ENCODE results near the gene HINFP. TPM values are rescaled to one million over a fixed set of nuclear protein-coding genes. Genes with fewer than 3 reads are reported as not detected.
"Not testable (repeated sequence)": the region's sequence is repeated elsewhere in the genome, so short reads cannot be mapped to it uniquely, and the experiment has no call there.

Gene HINFP
- total RNA-seq, 1 donor from 2014 or later: 11.7 TPM

DNA sequence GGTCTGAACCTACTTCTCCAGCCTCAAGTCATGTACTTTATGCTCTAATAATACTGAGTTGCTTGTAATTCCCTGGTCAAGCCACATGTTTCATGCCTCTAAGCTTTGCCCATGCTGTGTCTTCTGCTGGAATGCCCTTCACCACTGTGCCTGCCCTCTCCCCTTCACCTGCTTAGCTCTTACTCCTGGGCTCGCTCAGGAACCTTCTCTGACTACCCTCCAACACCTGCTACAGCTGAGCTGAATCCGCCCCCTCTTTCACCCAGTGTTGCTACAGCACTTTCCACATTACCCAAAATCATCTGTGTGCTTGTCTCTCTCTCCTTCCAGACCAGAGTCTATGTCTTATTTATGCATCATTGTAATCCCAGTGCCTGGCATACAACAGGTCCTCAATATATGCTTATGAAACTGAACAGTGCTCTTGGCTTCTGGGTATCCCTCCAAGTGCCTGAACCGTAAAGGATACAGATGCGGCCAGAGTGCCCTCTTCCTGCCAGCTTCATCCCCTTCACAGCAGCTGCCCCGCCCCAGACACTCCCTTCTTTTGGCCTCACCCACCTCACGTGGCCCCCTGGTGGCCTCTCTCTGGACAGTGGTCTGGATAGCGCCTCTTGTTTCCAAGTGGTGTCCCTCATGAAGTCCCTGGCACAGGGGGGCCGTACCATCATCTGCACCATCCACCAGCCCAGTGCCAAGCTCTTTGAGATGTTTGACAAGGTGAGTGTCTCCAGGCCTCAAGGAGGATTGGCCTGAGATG is 34.5 kb downstream of the HINFP start:
- DNase-seq (ENCODE audit: low read depth in 2 of 2): peak in 1 of 2 donors; percentile 28

DNA sequence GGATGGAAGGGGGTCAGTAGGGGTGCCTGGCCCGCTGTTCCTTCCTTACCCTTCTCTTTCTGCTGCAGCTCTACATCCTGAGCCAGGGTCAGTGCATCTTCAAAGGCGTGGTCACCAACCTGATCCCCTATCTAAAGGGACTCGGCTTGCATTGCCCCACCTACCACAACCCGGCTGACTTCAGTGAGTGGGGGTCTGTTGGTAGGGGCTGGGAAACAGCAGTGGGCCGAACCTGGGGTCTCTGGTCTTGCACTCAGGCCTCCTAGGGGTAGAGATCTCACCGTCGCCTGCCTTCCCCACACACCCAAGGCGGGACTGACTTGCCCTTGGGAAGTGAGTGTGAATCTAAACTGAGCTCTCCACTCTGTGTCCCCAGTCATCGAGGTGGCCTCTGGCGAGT is 35.1 kb downstream of the HINFP start:
- DNase-seq (ENCODE audit: low read depth in 2 of 2): no peak

DNA sequence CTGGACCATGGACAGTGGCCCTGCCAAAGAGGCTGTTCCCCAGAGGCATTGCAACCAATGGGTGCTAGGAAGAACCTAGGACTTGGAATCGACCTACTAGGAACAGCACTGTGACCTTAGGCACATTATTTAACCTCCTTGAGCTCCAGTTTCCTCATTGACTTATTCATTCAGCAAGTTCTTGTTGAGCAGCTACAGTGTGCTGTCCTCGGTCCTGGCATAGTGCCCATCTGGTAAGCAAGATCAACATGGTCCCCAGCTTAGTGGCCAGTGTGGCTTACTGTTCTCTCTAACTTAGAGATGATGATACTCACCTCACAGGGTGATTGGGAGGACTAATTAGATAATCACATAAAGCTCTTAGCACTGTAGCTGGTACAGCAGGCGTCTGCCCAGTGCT is 35.7 kb downstream of the HINFP start:
- DNase-seq (ENCODE audit: low read depth in 2 of 2): peak in 1 of 2 donors; percentile 23

DNA sequence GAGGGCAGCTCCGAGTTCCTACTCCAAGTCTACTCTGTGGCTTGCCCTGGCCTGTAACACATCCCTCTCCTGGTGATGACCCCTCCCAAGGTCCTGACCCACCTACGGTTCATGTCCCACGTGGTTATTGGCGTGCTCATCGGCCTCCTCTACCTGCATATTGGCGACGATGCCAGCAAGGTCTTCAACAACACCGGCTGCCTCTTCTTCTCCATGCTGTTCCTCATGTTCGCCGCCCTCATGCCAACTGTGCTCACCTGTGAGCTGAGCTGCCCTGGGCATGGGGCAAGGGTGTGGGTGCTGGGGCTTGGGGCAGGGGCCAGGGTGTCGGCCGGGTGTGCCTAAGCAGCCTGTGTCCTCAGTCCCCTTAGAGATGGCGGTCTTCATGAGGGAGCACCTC is 37.1 kb downstream of the HINFP start:
- no peak for DNase-seq (ENCODE audit: low read depth in 2 of 2)

DNA sequence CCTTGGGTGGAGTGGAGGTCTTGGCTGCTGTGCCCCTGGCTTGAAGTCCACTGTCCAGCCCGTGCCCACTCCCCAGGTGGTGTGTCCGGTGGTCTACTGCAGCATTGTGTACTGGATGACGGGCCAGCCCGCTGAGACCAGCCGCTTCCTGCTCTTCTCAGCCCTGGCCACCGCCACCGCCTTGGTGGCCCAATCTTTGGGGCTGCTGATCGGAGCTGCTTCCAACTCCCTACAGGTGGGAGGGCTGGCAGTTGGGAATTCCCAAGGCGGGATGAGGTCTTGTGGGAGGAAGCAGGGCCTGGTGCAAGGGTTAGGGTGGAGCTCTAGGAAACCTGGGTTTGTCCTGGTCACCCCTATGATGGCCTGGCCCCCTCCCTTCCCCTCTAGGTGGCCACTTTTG is 38.8 kb downstream of the HINFP start:
- DNase-seq (ENCODE audit: low read depth in 2 of 2): no peak

DNA sequence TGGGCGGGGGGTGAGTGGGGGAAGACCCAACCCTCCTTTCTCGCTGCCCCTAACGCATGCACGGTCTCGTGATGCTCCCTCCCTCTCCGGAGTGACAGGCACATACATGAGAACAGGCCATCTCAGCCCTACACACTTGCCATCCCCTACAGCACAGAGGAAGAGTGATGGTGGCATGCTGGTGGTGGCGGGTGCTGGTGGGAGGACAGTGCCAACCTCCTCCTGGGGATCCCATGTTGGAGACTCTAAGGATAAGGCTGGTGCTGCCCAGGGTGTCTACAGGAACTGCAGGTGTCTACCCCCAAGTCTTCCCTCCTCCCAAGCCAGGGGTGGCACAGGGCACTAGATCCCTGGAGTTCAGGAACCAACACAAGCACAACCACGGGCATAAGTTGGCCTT is 40.5 kb downstream of the HINFP start:
- no peak for DNase-seq (ENCODE audit: low read depth in 2 of 2)

DNA sequence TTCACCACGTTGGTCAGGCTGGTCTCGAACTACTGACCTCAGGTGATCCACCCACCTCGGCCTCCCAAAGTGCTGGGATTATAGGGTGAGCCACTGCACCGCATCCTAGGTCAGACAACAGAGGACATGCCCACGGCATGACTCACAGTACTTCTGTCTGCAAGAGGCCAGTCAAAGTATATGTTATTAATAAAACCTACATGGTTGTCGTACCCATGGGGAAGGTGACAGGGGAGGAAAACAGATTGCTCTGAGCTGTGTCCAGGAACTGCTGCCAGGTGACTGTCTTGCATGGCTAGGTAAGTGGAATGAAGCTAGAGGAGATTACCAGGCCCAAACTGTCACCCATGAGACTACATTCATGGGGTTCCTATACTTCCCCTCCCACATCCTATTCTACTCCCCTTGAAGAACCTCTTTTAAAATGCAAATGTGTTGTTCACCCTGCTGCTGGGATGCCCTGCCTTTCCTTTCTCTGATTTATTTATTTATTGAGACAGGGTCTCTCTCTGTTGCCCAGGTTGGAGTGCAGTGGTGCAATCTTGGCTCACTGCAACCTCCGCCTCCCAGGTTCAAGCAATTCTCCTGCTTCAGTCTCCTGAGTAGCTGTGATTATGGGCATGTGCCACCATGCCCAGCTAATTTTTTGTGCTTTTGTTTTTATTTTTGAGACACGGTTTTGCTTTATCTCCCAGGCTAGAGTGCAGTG is 45.1 kb downstream of the HINFP start:
- DNase-seq (ENCODE audit: low read depth in 2 of 2): peak; percentile 23 to 59

DNA sequence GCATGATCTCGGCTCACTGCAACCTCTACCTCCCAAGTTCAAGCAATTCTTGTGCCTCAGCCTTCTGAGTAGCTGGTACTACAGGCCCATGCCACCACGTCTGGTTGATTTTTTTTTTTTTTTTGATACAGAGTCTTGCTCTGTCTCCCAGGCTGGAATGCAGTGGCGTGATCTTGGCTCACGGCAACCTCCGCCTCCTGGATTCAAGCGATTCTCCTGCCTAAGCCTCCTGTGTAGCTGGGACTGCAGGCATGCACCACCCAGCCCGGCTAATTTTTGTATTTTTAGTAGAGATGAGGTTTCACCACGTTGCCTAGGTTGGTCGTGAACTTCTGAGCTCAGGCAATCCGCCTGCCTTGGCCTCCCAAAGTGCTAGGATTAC is 45.7 kb downstream of the HINFP start:
- DNase-seq (ENCODE audit: low read depth in 2 of 2): not testable (repeated sequence)

DNA sequence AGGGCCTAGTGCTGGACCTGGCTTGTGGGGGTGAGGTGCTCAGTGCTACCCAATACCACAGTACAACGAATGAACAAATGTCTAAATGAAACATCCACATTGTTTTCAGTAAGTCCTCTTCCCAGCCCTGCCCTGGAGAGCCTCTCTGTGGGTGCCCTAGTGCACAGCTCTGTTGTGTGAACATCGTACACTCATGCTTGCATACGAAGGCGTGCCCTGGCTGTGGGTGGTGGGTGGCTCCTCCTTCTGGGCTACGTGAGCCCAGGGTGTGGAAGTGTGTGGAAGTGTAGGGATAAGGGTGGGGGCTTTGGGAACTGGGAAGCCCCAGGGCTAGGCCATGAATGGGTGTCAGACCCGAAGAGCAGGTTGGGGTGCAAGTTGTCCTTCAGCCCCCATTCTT is 46.6 kb downstream of the HINFP start:
- no peak for DNase-seq (ENCODE audit: low read depth in 2 of 2)

DNA sequence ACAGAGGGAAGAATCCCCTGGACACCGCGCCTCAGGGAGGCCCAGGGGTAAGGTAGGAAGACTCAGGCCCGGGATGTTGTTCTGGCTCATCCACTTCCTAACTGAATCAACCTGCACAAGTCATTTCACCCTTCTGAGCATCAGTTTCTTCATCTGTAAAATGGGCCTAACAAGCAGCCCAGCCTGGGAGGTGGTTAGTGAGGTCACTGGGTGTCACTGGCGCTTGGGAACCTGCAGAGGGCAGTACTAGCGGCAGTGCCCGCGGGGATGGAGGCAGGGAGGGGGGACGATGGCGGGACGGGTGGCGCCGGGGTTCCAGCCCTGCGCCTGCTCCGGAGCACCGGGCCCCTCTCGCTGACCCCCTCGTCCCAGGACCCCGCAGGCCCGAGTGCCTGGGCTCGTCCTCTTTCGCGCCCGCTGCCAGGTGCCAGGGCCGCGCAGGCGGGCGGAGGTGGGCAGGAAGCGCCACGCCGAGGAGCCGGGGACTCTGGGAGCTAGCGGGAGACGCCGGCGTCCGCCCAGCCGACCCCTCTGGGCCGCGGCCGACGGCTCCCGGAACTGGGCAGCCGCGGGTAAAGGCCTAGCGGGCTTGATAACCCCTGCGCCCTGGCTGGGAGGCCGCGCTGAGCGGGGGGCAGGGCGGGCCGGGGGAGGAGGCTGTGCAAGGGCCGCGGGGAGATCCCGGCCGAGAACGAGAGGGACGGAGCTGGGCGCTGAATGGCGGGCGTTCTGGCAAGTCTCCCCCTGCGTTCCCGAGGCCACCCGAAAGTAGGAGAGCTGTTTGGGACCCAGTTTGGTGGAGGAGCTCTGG is 47.3 kb downstream of the HINFP start, which contains the start of gene NLRX1:
NLRX1 (plus strand) TSS at position 255 of the 811 bp plus-strand sequence. CDS start 2,679 bp downstream, outside the sequence.
- DNase-seq (ENCODE audit: low read depth in 2 of 2): peak; percentile 85 to 92

DNA sequence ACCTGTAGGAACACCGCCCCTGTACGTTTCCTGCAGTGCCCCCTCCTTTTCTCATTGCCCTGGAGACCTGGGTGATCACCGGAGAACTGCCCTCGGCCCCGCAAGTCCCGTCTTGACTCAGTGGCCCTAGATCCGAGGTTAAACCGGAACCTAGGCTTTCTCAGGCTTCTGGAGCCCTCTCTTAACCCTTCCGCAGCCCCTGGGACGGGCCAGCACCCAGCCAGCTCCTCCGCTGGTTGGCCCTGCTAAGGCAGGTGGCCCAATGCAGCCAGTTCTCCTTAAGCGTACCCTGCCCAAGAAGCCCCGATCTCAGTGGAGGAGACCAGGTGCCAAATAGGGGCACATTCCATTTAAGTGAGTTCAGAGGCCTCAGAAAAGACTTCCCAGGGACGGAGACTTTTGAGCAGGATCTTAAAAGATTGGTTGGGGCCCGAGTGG is 47.9 kb downstream of the HINFP start:
- DNase-seq (ENCODE audit: low read depth in 2 of 2): peak in 1 of 2 donors; percentile 30

DNA sequence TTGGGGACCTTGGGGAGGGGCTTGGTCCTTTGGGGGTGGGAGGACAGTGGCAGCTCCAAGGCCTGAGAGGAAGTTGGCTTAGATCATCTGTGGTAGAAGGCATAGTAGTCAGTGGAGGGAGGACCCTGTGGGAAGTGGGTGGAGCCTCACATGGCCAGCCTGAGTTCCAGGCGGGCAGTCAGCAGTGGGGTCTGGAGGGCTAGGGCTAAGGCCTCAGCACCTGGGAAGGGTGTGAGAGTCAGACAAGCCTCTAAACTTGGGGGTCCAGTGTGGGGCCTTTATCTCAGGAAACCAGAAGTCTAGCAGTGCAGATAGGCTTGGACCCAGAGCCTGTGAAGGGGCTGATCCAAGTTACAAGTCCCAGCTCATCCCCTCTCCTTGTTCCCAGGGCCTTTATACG is 51.1 kb downstream of the HINFP start:
- DNase-seq (ENCODE audit: low read depth in 2 of 2): peak; percentile 24 to 45

DNA sequence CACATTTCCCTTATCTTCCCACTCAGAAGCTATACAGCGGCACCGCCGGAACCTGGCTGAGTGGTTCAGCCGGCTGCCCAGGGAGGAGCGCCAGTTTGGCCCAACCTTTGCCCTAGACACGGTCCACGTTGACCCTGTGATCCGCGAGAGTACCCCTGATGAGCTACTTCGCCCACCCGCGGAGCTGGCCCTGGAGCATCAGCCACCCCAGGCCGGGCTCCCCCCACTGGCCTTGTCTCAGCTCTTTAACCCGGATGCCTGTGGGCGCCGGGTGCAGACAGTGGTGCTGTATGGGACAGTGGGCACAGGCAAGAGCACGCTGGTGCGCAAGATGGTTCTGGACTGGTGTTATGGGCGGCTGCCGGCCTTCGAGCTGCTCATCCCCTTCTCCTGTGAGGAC is 52.1 kb downstream of the HINFP start:
- DNase-seq (ENCODE audit: low read depth in 2 of 2): no peak

DNA sequence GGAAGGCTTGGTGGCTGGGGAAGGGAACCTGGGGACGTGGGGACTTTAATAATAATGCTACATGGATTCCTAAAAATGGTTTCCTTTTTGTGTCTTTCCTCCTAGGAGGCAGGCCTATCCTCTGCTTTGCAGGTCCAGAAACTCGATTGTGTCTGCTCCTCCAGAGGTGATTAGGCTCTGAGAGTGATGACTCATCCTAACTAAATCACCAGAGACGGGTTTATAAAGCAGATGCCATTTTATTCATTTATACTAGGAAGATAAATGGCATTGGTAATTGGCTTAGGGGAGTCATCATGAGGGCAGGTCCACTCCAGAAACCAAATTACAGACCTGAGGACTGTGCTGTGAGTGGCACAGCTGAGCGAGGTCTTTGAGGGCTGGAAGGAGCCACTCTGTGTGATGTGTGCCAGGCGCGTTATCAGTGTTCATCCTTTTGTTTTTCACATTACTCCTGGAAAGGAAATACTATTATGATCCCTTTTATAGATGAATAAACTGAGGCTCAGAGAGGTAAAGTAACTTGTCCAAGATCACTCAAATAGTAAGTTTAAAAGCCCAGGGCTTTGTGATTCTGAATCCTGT is 54.2 kb downstream of the HINFP start:
- peak in 1 of 2 donors; percentile 52 for DNase-seq (ENCODE audit: low read depth in 2 of 2)

DNA sequence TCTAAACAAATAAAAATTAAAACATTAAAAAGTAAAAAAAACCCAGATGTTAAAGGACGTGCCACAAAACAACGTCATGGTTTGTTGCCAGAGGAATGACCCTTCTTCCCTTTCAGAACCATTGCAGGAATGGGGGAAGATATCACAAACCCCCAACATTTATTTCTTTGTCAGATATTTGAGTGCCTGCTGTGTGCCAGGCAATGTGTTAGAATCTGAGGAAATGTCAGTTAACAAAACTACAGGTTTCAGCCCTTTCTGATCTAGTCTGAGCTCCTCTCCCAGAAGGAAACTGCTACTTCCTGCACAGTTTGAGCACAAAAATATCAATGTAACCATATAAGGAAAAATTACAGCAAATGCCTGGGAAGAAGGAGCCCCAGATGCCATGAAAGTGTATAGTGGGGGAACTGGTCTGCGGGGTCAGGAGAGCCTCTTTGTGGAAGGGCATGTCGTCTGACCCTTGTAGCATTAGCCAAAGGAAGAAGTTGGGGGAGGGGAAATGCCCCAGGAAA is 56.8 kb downstream of the HINFP start:
- peak; percentile 54 to 56 for DNase-seq (ENCODE audit: low read depth in 2 of 2)

DNA sequence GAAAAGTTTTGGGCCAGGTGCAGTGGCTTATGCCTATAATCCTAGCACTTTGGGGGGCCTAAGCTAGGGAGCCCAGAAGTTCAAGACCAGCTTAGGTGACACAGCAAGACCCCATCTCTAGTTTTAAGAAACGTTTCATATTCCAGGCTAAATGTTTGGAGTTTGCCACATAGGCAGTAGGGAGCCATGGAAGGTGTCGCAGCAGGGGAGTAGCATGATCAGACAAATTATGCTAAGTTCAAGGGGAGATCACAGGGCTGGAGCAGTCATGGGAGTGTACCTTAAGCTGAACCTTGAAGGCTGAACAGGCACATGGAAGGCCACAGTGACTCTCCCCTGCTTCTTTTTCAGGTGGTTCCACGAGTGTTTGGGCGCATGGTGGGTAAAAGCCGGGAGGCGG is 58.0 kb downstream of the HINFP start:
- no peak for DNase-seq (ENCODE audit: low read depth in 2 of 2)

DNA sequence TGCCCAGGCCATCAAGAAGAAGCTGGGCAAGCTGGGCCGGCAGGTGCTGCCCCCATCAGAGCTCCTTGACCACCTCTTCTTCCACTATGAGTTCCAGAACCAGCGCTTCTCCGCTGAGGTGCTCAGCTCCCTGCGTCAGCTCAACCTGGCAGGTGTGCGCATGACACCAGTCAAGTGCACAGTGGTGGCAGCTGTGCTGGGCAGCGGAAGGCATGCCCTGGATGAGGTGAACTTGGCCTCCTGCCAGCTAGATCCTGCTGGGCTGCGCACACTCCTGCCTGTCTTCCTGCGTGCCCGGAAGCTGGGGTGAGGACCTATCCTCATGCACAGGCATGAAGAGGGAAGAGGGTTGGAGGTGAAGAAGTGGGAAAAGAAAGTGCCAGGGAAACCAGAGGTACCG is 58.6 kb downstream of the HINFP start:
- peak in 1 of 2 donors; percentile 23 for DNase-seq (ENCODE audit: low read depth in 2 of 2)

DNA sequence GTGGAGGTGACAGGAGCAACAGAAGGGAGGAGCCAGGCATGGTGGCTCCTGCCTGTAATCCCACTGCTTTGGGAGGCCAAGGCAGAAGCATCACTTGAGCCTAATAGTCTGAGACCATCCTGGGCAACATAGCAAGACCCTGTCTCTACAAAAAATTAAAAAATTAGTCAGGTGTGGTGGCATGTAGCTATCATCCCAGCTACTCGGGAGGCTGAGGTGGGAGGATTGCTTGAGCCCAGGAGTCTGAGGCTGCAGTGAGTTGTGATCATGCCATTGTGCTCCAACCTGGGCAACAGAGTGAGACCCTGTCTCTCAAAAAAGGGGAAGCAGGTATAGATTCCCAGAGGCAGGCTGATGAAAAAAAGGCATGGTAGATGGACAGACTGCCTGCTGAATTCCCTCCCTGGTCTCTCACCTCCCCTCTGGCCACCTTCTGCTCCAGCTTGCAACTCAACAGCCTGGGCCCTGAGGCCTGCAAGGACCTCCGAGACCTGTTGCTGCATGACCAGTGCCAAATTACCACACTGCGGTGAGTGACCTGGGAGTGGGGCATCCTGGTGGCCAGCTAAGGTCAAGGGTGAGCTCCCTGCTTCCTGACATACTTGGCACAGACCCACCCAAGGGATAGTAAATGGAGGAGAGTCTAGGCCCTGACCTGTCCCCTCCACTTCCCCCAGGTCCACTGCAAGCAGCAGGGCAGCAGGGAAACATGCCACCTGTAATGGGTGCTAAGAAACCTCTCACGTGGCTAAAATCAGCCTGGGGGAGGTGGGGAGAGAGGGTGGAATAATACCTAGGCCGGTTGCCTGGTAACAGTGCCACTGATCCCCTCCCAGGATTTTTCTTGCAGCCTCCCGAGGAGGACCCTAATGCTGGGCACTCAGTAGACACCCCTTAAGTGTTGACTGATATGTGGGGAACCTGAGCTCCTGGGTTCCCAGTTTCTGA is 59.6 kb downstream of the HINFP start:
- peak in 1 of 2 donors; percentile 35 for DNase-seq (ENCODE audit: low read depth in 2 of 2)

DNA sequence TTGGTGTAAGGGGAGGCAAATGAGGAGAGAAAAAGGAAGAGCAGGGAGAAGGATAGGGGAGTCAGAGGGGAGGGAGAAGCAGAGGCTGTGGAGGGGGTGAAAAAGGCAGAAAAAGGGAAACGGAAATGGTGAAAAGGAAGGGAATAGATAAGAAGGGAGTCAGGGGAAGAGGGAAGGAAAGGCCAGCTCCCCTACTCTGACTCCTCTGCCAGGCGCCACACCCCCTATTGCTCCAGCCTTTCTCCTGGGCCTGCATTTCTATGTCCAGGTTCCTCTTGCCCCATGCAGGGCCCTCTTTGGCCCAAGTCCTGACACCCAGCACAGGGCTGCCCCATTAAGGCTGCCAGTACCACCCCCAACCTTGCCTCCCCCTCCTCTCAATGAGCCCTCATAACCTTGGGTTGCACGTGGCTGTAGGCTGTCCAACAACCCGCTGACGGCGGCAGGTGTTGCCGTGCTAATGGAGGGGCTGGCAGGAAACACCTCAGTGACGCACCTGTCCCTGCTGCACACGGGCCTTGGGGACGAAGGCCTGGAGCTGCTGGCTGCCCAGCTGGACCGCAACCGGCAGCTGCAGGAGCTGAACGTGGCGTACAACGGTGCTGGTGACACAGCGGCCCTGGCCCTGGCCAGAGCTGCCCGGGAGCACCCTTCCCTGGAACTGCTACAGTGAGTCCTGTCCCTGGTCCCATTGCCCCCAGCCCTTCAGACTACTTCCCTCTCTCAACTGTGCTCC is 60.5 kb downstream of the HINFP start:
- no peak for DNase-seq (ENCODE audit: low read depth in 2 of 2)

DNA sequence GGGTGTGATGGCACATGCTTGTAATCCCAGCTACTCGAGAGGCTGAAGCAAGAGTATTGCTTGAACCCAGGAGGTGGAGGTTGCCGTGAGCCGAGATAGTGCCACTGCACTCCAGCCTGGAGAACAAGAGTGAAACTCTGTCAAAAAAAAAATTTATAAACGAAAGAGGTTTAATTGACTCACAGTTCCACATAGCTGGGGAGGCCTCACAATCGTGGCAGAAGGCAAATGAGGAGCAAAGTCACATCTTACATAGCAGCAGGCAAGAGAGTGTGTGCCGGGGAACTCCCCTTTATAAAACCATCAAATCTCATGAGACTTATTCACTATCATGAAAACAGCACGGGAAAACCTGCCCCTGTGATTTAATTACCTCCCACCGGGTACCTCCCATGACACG is 63.0 kb downstream of the HINFP start:
- DNase-seq (ENCODE audit: low read depth in 2 of 2): not testable (repeated sequence)

Data from lung microvascular endothelial cell (primary cell).